Activated B cell treated with CpG ODN at 0.5 μM for 24 hours (primary cell): Measurements from ENCODE around the gene RS1. TPM values are rescaled to one million over a fixed set of nuclear protein-coding genes. Genes with fewer than 3 reads are reported as not detected.

Source experiments
- ATAC-seq: fragments of 200-7000 bp; cut with Tn5 transposase; one replicate; pipeline ENCODE4 v1.10.0; 2021; ENCODE audit warnings: low read depth, mild to moderate bottlenecking, moderate library complexity
- CTCF ChIA-PET: fragments of 350-600 bp; sonication (Branson Sonifier 250); formaldehyde crosslinking; loops from one replicate; lab custom pipeline; 2021; ENCODE audit warnings: antibody characterized with exemption; lab: Charles Lee
- POLR2A ChIA-PET: fragments of 350-600 bp; sonication (Branson Sonifier 250); formaldehyde crosslinking; loops from one replicate; lab custom pipeline; 2021; ENCODE audit warnings: antibody characterized with exemption; lab: Charles Lee
- DNase-seq: peaks from one replicate; pipeline ENCODE4 v3.0.0; 2022
- H3K27ac Mint-ChIP-seq: one replicate; pipeline ENCODE4 v1.8.0; 2020; ENCODE audit warnings: mixed read lengths
- H3K27me3 Mint-ChIP-seq: one replicate; pipeline ENCODE4 v1.8.0; 2021; ENCODE audit warnings: mixed read lengths
- H3K36me3 Mint-ChIP-seq: one replicate; pipeline ENCODE4 v1.8.0; 2021; ENCODE audit warnings: low read depth, mixed read lengths
- H3K4me1 Mint-ChIP-seq: one replicate; pipeline ENCODE4 v1.8.0; 2021; ENCODE audit warnings: mixed read lengths
- H3K4me3 Mint-ChIP-seq: one replicate; pipeline ENCODE4 v1.8.0; 2020; ENCODE audit warnings: mild to moderate bottlenecking, mixed read lengths
- H3K9me3 Mint-ChIP-seq: one replicate; pipeline ENCODE4 v1.8.0; 2020; ENCODE audit warnings: mixed read lengths
- CTCF ChIP-seq: fragments of 200-600 bp; IDR thresholded peaks from one replicate; pipeline ENCODE4 v1.8.0; 2022; ENCODE audit warnings: antibody characterized with exemption, mild to moderate bottlenecking
- intact Hi-C: fragments of 100-400 bp; cut with micrococcal nuclease; formaldehyde crosslinking; loops from one replicate; pipeline ENCODE4 v1.15.1; 2024
- total RNA-seq: library from RNA; stranded (reverse); gene quantifications from 2 replicates; pipeline ENCODE4 v1.2.3, GENCODE V29; 2022

RS1 gene
- total RNA-seq, 1 donor from 2014 or later, result not detected

GRCh38 chrX:18674417-18674787 is 2.5 kb upstream of the RS1 start:
- H3K27ac Mint-ChIP-seq, result peak overlapping the region; percentile 85
- H3K36me3 Mint-ChIP-seq, result peaks cover 3% of the 10 kb centered on the region
- peaks cover 12% of the 10 kb centered on the region for H3K4me1 Mint-ChIP-seq
- H3K9me3 Mint-ChIP-seq, result no peaks in the 10 kb centered on the region
- no peak for TF ChIP-seq CTCF
- DNase-seq (peak; percentile 26), ATAC-seq (peak; percentile 38)
- peak overlapping the region; percentile 82 for H3K4me3 Mint-ChIP-seq
- CTCF ChIA-PET, result no interaction called here
- intact Hi-C loops, result loop anchor here (1.0 to 5.0 kb wide), 5 partner anchors 212 to 1957 kb away; partner anchors contain the start of genes CDKL5 and SYAP1
- POLR2A ChIA-PET, result no interaction called here
- no peaks in the 10 kb centered on the region for H3K27me3 Mint-ChIP-seq

GRCh38 chrX:18668071-18668835 is 3.7 kb downstream of the RS1 start:
- no peak for ATAC-seq
- DNase-seq, result no peak
- POLR2A ChIA-PET, result no interaction called here
- intact Hi-C loops, result no loop called here
- Mint-ChIP-seq H3K36me3 (no peaks in the 10 kb centered on the region), H3K4me3 (peak overlapping the region; percentile 56), H3K27ac (no peak overlapping the region), H3K27me3 (peaks cover 3% of the 10 kb centered on the region), H3K9me3 (no peaks in the 10 kb centered on the region), H3K4me1 (peaks cover 14% of the 10 kb centered on the region)
- TF ChIP-seq CTCF, result no peak
- CTCF ChIA-PET, result no interaction called here

- H3K4me3 Mint-ChIP-seq, result no peak overlapping the region
- H3K36me3 Mint-ChIP-seq, result no peaks in the 10 kb centered on the region
- ATAC-seq, result no peak
- POLR2A ChIA-PET, result no interaction called here
- intact Hi-C loops, result no loop called here
- CTCF ChIA-PET, result no interaction called here
- H3K27ac Mint-ChIP-seq, result no peak overlapping the region
- no peak for TF ChIP-seq CTCF
- H3K27me3 Mint-ChIP-seq, result peaks cover 3% of the 10 kb centered on the region
- DNase-seq, result no peak
- H3K9me3 Mint-ChIP-seq, result no peaks in the 10 kb centered on the region
- H3K4me1 Mint-ChIP-seq, result peaks cover 11% of the 10 kb centered on the region
Observed at GRCh38 chrX:18666614-18667013, 5.3 kb downstream of the RS1 start.

- no peak for TF ChIP-seq CTCF
- Mint-ChIP-seq H3K4me3 (no peak overlapping the region), H3K9me3 (no peaks in the 10 kb centered on the region), H3K36me3 (no peaks in the 10 kb centered on the region), H3K27me3 (peaks cover 3% of the 10 kb centered on the region), H3K27ac (no peak overlapping the region), H3K4me1 (peaks cover 11% of the 10 kb centered on the region)
- DNase-seq (no peak), ATAC-seq (no peak)
- ChIA-PET POLR2A (no interaction called here), CTCF (no interaction called here)
- intact Hi-C loops, result no loop called here
Observed at GRCh38 chrX:18664947-18665346, 7.0 kb downstream of the RS1 start.

GRCh38 chrX:18661273-18661672 is 10.6 kb downstream of the RS1 start:
- no peak overlapping the region for H3K27ac Mint-ChIP-seq
- CTCF ChIA-PET, result no interaction called here
- no peak for TF ChIP-seq CTCF
- no peaks in the 10 kb centered on the region for H3K36me3 Mint-ChIP-seq
- intact Hi-C loops, result no loop called here
- ATAC-seq, result no peak
- POLR2A ChIA-PET, result no interaction called here
- no peak overlapping the region for H3K4me3 Mint-ChIP-seq
- no peak for DNase-seq
- H3K9me3 Mint-ChIP-seq, result no peaks in the 10 kb centered on the region
- peaks cover 2% of the 10 kb centered on the region for H3K27me3 Mint-ChIP-seq
- H3K4me1 Mint-ChIP-seq, result no peaks in the 10 kb centered on the region
